Prostate gland (tissue), 2 donors: ENCODE measurements around the gene NCAN.

Source experiments
- CTCF ChIP-seq, 4 experiments: fragments of 200-600 bp in 2 of 4; fragments of 450-650 bp in 2 of 4; sonication (generic) in 2 of 4; IDR thresholded peaks; 1 replicate in 3 of 4; 2 replicates in 1 of 4; pipeline ENCODE4 v1.5.1; 2016 to 2019; ENCODE audit warnings: antibody characterized with exemption in 4 of 4, mild to moderate bottlenecking in 2 of 4, moderate library complexity in 2 of 4
- POLR2A ChIP-seq: fragments of 450-650 bp; IDR thresholded peaks from one replicate; pipeline ENCODE4 v1.6.1; 2016; ENCODE audit warnings: antibody characterized with exemption, mild to moderate bottlenecking
- POLR2AphosphoS5 ChIP-seq: sonication (generic); formaldehyde crosslinking; IDR thresholded peaks from one replicate; pipeline ENCODE4 v1.6.1; 2017; ENCODE audit warnings: antibody characterized with exemption

GRCh38 chr19:19258589-19259338 is 47.0 kb downstream of the NCAN start:
- TF ChIP-seq CTCF (IDR thresholded peaks at IDR 0.05) (no peak), POLR2A (no peak), POLR2AphosphoS5 (no peak)
